CD4-positive, alpha-beta T cell treated with Interleukin-17A for 4 hours (primary cell): ENCODE data around the gene TMEM41B.
"Not testable (repeated sequence)": the region's sequence is repeated elsewhere in the genome, so short reads cannot be mapped to it uniquely, and the experiment has no call there.

ENCODE experiments used
- DNase-seq: peaks from one replicate; pipeline ENCODE4 v3.0.0-alpha.2; 2020; ENCODE audit warnings: mixed read lengths

Gene TMEM41B

GRCh38 chr11:9258279-9258678 is 56.1 kb downstream of the TMEM41B start:
- DNase-seq: not testable (repeated sequence)

GRCh38 chr11:9254416-9254815 is 60.0 kb downstream of the TMEM41B start:
- no peak for DNase-seq

- DNase-seq: no peak
These were observed 61.3 kb downstream of the TMEM41B start for GRCh38 chr11:9253086-9253485.

- peak; percentile 13 for DNase-seq
These were observed 63.1 kb downstream of the TMEM41B start for GRCh38 chr11:9251311-9251710.

- DNase-seq: peak; percentile 54
These were observed 64.2 kb downstream of the TMEM41B start for GRCh38 chr11:9250139-9250582.

GRCh38 chr11:9249252-9249651 is 65.1 kb downstream of the TMEM41B start:
- DNase-seq: no peak

- no peak for DNase-seq
These were observed 66.5 kb downstream of the TMEM41B start for GRCh38 chr11:9247863-9248262.

GRCh38 chr11:9236242-9236641 is 78.2 kb downstream of the TMEM41B start:
- DNase-seq: not testable (repeated sequence)

- no peak for DNase-seq
These were observed 81.9 kb downstream of the TMEM41B start for GRCh38 chr11:9232482-9232881.

GRCh38 chr11:9231848-9232177 is 82.6 kb downstream of the TMEM41B start:
- no peak for DNase-seq
